NCI-H2171 treated with DMSO at 0.1 percent for 48 hours (cell line): Measurements from ENCODE around the gene YY1.
"Not testable (repeated sequence)": the region's sequence is repeated elsewhere in the genome, so short reads cannot be mapped to it uniquely, and the experiment has no call there.

Source experiments
- DNase-seq: peaks from one replicate; lab custom pipeline; 2025; lab: John Stamatoyannopoulos, UW

The YY1 gene

DNA sequence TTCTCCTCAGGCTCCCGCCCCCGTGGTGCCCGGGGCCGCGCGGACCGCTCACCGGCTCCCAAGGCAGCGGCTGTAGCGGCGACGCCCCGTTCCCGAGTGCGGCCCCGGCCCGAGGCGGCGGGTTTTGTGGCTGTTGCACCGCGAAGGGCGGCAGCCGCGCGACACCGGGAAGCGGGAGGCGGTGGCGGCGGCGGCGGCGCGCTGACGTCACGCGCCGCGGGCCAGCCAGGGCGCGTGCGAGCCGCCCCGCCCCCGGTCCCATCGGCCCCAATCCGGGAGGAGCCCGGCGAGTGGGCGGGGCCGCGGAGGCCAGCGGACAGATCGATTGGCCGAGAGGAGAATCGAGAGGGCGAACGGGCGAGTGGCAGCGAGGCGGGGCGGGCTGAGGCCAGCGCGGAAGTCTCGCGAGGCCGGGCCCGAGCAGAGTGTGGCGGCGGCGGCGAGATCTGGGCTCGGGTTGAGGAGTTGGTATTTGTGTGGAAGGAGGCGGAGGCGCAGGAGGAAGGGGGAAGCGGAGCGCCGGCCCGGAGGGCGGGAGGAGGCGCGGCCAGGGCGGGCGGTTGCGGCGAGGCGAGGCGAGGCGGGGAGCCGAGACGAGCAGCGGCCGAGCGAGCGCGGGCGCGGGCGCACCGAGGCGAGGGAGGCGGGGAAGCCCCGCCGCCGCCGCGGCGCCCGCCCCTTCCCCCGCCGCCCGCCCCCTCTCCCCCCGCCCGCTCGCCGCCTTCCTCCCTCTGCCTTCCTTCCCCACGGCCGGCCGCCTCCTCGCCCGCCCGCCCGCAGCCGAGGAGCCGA is at the start of gene YY1:
TSS of gene YY1 (plus strand) at position 726 of the 792 bp plus-strand sequence. CDS start 101 bp downstream, outside the sequence.
- peak; percentile 99 for DNase-seq

DNA sequence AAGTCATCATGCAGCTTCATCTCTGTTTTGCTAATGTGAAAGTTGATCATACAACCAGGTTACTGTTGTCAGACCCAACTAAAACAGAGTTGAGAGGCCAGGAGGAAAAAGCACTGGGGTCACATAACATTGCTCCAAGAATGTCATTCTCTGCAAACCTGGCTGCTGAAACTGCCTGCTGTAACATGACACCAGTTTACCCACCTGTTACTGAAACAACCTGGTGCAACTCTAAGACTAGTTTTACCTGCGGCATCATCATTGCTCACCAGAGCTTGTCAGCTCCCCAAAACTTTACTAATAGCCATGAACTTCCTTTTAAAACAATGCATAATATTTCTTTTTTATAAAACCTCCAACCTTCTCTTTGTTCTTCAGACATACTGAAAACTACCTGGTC is 48.8 kb upstream of the YY1 start:
- DNase-seq = peak; percentile 27

DNA sequence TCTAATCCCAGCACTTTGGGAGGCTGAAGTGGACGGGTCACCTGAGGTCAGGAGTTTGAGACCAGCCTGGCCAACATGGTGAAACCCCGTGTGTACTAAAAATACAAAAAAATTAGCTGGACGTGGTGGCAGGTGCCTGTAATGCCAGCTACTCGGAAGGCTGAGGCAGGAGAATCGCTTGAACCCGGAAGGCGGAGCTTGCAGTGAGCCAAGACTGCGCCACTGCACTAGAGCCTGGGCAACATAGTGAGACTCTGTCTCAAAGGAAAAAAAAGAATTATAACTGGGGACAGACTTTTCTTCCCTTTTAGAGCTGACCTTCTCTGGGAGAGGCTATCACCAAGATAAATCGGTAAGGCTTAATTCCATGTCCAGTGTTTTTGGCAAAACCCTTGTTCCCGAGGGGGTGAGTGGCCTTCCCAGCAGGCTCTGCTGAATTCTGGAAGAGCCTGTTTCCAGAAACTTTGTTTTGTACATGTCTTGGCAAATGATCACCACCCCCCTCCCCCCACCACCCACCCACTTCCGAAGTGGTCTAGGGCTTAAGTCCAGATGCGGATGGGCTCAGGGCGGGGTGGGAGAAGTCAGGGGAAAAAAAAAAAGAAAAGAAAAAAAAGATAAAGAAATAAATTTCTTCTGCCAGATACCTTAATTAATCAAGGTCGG is 47.2 kb upstream of the YY1 start:
- no peak for DNase-seq

DNA sequence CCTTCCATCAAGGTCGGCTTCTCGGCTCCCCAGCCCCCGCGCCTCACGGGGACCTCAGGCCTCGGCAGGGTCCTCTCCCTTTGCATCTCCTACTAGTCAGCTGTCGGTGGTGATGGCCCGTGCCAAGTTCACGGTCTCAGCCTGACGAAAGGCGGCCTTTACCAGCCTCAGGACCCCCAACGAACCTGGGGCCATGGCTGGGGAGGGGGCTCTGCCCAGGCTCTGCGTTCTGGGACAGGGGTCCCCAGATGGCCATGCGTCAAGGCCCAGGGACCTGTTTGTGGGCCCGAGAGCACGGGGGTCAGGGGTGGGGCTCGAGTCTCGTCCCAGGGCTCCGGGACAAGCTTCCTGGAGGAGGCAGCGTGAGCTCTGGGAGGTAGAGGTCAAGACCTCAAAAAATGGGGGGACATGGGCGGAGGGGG is 46.7 kb upstream of the YY1 start:
- no peak for DNase-seq

DNA sequence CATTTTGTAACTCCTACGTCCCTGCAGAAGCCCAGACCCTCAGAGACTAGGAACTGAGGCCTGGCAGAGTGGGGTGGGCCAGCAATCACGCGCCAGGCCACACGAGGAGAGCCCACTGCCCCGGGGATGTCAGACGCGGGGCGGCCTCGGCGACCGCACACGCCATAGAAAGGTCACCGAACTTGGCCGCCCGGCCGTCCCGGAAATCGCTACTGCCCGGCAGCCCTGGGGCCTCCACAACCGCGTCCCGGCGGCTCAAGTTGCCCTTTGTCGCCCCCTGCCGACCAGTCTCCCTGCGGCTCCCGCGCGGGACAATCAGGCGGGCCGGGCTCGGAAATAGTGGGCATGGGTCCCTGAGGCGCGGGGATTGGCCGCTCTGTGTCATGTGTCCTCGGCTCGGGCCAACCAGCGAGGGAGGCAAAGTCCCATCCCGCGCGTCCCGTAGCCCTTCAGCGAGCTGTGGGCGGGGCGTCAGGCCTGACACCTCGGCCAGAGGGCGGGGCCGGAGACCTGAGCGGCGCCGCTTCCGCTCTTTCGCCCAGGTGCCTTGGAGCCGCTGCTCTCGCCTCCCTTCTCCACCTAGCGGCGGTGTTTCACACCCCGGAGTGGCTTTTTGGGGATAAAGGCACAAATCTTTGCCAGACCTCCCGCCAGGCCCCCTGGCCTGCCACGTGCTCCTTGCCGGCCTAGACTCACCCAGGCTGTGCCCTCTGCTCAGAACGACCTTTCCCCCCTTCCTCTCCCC is 46.1 kb upstream of the YY1 start:
- peak; percentile 99 for DNase-seq

DNA sequence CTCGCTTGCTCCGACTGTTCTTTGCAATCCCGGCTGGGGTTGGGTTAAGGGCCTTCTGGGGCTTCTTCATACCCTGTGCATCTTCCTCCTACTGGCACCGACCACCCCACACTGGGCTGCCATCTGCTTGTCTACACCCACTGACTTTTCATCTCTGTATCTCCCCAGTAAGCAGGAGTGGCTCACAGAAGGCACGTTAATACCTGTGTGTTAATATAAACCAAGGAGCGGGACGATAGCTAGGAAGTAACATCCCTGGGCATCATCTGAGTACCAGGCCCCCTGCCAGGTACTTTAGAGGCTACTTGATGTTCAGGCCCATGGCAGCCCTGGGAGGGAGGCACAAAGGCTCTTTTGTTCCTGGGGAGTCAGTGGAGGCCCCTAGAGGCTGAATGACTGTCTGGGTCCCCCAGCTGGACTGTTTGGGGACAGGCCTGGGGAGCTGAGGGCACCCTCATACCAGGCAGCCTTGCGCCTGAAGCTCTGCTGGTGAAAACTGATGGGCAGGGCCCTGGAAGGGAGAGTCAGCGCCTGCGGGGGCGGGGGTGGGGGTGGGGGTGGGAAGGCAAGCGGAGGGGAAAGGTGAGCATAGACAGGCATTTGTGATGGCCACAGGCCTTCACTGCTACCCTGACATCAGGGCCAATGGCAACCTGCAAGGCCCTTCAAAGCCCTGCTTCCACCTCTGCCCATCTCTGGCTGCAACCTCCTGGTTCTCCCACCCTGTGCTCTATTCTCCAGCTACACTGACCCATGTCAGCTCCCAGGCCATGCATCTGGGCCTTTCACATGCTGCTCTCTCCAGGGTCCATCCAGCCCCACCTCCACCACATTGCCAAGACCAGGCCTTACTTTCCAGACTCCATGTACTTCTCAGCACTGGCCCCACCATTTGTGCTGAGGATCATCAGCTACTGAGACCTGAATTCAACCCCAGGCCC is 45.3 kb upstream of the YY1 start:
- DNase-seq = no peak

DNA sequence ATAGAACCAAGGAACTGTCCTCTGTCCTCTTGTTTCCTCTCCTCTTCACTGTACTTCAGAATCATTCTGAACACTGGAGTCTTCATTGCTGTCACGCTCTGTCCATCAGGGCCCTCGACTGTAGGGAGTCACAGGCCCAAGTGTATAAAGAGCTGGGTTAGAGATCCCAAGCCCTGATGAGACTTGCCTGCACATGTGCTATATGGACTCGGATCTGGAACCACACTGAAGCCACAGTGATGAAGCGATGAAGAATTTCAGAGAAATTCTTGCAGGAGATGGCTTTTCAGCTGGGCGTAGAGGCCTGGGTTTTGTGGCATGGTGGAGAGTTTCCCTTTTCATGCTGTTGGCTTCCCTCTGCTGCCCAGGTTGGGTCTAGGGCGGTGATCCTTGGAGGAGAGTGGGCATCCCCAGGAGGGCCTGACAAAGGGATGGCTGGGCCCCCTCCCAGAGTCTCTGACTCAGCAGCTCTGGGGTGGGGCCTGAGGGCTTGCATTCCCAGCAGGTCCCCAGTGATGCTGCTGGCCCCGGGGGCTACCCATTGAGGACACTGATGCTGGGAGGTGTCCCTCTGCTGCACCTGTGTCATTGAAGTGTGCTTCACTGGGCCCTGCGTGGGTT is 39.6 kb upstream of the YY1 start:
- no peak for DNase-seq

DNA sequence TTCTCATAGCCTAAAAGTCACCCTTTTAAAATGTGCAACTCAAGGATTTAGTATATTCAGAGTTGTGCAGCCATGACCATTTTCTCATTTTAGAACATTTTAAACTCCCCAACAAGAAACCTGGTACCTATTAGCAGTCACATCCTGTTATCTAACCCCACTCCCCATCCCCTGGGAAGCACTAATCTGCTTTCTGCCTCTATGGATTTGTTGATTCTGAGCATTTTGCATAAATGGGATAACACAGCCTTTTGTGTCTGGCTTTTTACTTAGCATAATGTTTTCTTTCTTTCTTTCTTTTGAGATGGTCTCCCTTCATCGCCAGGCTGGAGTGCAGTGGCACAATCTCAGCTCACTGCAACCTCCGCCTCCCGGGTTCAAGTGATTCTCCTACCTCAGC is 38.6 kb upstream of the YY1 start:
- no peak for DNase-seq

DNA sequence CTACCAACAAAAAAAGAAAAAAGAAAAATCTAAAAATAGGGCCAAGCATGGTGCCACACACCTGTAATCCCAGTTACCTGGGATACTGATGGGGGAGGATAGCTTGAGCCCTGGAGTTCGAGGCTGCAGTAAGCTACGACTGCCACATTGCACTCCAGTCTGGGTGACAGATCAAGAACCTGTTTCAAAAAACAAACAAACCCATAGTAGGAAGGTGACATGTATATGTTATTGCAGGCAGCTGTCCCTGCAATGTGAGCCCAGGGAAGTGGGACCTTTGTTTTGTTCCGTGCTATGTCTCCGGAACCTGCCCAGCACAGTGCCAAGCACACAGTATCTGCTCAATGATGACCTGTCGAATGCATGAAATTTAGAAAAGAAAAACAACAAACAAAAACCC is 37.2 kb upstream of the YY1 start:
- peak; percentile 38 for DNase-seq

DNA sequence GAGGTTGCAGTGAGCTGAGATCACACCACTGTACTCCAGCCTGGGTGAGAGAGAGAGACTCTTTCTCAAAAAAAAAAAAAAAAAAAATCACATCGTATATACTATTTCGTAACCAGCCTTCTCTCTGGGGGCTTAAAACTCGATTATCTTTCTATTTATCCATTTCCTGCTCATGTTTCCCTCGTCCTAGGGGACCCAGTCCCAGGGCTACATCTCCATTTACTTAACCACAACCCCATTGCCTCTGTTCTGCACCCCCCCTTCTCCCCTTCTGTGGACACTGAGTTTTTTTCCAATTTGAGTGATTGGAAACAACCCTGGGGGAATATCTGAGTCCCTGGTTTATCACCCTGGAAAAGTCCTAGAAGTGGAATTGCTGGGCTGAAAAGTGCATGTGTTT is 36.2 kb upstream of the YY1 start:
- no peak for DNase-seq

DNA sequence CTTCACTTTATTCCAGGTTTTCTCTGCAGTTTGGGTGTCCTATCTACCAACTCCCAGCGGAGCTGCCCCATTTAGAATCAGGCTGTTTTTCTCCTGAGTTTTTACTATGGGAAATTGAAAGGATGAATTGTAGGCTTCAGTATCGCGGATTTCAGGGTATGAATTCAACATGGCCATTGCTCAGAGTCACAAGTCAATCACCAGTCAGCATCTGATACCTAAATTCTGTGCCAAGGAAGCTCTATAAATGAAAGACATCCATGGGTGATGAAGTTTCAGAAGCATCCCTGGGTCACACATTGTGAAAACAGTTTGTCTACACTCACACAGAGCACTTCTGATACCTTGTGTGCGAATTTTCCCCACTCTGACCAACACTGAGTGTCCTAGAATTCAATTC is 35.8 kb upstream of the YY1 start:
- no peak for DNase-seq

DNA sequence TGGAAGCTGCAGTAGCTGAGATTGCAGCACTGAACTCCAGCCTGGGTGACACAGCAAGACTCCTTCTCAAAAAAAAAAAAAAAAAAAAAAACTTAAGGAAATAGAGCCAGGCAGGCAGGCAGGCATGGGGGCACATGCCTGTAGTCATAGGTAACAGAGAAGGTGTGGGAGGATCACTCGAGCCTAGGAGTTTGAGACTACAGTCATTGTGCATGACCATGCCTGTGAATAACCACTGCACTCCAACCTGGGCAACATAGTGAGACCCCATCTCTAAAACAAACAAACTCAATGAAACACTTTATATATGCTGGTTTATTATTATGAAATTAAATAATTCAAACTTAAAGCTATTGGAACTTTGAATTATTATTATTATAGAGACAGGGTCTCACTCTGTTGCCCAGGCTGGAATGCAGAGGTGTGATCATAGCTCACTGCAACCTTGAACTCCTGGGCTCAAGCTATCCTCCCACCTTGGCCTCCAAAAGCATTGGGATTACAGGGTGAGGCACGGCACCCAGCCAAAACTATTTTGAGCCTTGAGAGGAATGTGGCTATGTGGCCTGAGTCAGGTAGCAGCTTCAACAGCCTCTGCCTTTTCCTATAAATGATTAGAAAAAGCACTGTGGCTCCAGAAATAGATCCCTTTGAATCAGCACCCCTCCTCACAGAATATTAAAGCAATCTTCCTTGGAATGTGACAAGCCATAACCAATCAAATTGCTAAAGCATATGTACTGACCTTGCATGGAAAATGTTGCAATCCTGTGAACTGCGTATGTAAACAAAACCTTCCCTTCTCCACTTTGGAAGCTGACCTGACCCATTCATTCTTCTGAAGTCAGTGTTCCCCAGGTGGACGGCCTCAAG is 34.7 kb upstream of the YY1 start:
- DNase-seq = no peak

DNA sequence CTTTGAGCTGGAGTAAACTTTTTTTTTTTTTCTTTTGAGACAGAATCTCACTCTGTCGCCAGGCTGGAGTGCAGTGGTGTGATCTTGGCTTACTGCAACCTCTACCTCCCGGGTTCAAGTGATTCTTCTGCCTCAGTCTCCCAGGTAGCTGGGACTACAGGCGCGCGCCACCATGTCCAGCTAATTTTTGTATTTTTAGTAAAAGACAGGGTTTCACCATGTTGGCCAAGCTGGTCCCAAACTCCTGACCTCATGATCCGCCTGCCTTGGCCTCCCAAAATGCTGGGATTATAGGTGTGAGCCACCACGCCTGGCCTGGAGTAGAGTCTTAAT is 34.1 kb upstream of the YY1 start:
- not testable (repeated sequence) for DNase-seq

DNA sequence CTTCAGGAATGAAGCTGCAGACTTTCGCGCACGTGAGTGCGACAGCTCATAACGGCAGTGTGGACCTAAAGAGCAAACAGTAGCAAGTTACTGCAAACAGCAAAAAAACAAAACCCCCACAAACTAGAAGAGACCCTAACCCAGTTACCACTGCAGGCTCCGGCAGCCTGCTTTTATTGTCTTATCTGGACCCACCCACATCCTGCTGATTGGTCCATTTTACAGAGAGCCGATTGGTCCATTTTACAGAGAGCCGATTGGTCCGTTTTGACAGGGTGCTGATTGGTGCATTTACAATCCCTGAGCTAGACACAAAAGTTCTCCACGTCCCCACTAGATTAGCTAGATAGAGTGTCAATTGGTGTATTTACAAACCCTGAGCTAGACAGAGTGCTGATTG is 31.4 kb upstream of the YY1 start:
- DNase-seq = not testable (repeated sequence)

DNA sequence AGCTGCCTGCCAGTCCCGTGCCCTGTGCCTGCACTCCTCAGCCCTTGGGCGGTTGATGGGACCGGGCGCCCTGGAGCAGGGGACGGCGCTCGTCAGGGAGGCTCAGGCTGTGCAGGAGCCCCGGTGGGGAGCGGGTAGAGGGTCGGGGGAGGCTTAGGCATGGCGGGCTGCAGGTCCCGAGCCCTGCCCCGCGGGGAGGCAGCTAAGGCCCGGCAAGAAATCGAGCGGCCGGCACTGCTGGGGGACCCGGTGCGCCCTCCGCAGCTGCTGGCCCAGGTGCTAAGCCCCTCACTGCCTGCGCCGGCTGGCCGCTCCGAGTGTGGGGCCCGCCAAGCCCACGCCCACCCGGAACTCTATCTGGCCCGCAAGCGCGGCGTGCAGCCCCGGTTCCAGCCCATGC is 30.8 kb upstream of the YY1 start:
- DNase-seq = not testable (repeated sequence)

DNA sequence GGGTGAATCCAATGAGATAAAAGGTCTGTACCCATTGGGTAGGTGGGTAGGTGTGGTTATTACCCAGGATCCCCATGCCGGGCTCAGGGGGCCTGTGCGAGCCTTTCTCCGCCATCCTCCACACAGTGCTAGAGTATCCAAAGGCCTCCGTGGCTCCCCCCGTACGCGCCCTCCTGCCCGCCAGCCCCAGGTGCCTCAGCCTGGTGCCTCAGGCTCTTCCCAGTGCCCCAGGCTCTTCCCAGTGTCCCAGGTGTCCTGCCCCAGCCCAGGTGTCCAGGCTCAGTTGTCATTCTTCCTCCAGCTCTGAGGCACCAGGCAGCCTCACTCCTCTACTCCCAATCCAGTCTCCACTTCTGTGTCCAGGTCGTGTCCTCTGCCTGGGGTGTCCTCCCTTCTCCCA is 27.6 kb upstream of the YY1 start:
- DNase-seq = no peak

DNA sequence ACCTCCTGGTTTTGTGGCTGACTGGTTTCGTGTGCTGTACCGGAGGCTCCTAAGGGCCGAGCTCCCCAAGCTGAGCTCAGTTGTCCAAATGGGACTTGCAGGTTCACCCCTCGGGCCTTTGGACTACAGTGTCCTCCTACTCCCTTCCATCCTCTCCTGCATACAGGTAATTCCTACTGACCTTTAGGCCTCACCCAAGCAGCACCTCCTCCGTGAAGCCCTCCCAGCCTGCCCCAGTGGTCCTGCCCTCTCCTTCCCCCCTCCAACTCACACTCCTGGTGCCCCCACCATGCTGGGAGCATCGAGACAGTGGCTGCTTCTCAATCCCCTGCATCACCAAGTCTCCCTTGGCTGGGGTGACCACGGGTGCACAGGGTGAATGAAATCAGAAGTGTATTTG is 27.1 kb upstream of the YY1 start:
- DNase-seq = no peak

DNA sequence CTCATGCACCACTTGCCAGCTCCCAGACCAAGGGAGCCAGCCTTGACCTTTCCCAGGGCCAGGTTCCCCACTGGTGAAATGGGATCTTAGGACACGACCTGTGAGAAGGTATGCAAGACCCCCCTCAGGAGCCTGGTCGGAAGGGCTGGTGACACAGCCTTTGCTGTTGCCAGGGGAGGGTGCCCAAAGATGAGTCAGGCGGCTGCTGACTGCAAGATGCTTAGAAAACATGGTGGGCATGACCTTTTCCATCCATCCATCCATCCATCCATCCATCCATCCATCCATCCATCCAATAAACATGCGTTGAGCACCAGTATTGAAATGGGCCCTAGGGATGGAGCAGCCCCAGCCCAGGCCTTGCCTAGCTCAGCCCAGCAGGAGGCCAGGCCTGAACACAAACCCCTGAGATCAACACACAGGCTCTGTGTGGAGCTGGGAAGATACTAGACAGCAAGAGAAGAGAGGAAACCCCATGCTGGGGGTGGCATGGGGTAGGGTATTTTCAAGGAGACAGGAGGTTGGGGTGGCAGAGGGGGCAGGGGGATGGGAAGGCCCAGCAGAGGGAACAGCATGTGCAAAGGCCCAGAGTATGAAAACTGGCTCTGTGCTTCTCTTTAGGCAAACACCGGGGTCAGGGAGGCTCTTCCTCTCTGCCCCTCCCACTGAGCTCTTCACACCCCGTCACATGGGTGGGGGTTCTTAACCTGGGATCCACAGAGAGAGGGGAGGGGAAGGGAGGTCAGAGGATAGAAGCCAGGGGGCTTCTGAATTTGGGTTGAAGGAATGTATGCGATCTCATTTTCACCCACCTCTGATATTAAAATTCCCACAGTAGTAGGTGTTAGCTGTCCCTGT is 26.2 kb upstream of the YY1 start:
- DNase-seq = no peak

DNA sequence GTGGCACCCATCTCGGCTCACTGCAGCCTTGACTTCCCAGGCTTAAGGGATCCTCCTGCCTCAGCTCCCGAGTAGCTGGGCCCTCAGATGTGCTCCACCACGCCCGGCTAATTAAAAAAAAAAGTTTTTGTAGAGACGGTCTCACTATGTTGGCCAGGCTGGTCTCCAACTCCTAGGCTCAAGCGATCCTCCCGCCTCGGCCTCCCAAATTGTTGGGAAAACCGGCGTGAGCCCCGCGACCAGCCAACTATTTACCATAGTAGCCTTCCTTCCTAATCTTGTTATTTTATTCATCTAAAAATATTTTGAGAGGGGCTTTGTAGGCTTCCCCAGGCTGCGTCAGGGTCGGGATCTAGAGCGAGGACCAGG is 25.4 kb upstream of the YY1 start:
- DNase-seq = no peak
